Omental fat pad (tissue), 4 donors: ENCODE measurements around the gene ZYG11A. TPM values are rescaled to one million over a fixed set of nuclear protein-coding genes. Genes with fewer than 3 reads are reported as not detected.
"Not testable (repeated sequence)": the region's sequence is repeated elsewhere in the genome, so short reads cannot be mapped to it uniquely, and the experiment has no call there.

Source experiments
- ATAC-seq: fragments of 150-250 bp; one replicate; pipeline ENCODE4 v1.9.1; 2016; ENCODE audit warnings: mild to moderate bottlenecking, moderate library complexity; ENCODE audit not compliant: low FRiP score
- DNase-seq: peaks from one replicate; pipeline ENCODE4 v3.0.0-alpha.2; 2019; ENCODE audit warnings: low spot score
- total RNA-seq, 4 donors: library from RNA; depleted of rRNA; stranded (reverse); fragments of >200 nt; gene quantifications; one replicate each; pipeline ENCODE4 v1.1.0, GENCODE V29; 2016
- TF ChIP-seq, protein P1 (sequence below), 3 donors: fragments of 450-650 bp; IDR thresholded peaks; one replicate each; pipeline ENCODE4 v1.5.1; 2016 to 2017; ENCODE audit warnings: antibody characterized with exemption in 3 of 3, mild to moderate bottlenecking in 3 of 3, moderate library complexity in 2 of 3

Gene ZYG11A
- under 1 TPM in 1 of 4 donors, not detected in 3; 0.24 TPM for total RNA-seq

GRCh38 chr1:52842643-52843310 lies at the start of gene ZYG11A:
ZYG11A (plus strand) TSS chr1:52842760; CDS start chr1:52842884, 124 bp downstream.
- ATAC-seq (peak; percentile 87), DNase-seq (no peak)
- TF ChIP-seq, protein P1, sequence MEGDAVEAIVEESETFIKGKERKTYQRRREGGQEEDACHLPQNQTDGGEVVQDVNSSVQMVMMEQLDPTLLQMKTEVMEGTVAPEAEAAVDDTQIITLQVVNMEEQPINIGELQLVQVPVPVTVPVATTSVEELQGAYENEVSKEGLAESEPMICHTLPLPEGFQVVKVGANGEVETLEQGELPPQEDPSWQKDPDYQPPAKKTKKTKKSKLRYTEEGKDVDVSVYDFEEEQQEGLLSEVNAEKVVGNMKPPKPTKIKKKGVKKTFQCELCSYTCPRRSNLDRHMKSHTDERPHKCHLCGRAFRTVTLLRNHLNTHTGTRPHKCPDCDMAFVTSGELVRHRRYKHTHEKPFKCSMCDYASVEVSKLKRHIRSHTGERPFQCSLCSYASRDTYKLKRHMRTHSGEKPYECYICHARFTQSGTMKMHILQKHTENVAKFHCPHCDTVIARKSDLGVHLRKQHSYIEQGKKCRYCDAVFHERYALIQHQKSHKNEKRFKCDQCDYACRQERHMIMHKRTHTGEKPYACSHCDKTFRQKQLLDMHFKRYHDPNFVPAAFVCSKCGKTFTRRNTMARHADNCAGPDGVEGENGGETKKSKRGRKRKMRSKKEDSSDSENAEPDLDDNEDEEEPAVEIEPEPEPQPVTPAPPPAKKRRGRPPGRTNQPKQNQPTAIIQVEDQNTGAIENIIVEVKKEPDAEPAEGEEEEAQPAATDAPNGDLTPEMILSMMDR (IDR thresholded peaks at IDR 0.05) = no peak

DNA sequence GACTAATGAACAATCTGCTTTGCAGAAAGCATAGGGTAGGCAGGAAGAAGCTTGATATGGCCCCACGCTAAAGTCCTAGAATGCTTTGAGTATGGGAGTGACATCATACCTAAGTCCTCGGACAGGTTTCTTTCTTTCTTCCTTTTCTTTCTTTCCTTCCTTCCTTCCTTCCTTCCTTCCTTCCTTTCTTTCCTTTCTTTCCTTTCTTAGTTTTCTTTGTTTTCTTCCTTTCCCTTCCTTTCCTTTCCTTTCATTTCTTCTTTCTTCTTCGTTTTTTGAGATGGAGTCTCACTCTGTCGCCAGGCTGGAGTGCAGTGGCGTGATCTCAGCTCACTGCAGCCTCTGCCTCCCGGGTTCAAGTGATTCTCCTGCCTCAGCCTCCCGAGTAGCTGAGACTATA lies 48.8 kb upstream of the ZYG11A start:
- DNase-seq, ATAC-seq: not testable (repeated sequence)

GRCh38 chr1:52795464-52795863 lies 47.1 kb upstream of the ZYG11A start:
- DNase-seq (no peak), ATAC-seq (no peak)
- TF ChIP-seq, protein P1 (IDR thresholded peaks at IDR 0.05) = no peak

DNA sequence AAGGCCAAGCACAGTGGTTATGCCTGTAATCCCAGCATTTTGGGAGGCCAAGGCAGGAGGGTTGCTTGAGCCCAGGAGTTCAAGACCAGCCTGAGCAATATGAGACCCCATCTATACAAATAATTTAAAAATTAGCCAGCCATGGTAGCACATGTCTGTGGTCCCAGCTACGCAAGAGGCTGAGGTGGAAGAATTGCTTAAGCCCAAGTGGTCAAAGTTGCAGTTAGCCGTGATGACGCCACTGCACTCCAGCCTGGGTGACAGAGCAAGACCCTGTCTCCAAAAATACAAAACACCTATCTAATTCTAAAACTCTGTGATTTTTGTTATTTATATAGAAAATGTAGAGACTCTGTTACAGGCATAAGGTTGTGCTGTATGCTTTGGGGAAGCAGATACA lies 44.2 kb upstream of the ZYG11A start:
- TF ChIP-seq, protein P1 (IDR thresholded peaks at IDR 0.05) = no peak
- no peak for DNase-seq
- ATAC-seq = no peak

DNA sequence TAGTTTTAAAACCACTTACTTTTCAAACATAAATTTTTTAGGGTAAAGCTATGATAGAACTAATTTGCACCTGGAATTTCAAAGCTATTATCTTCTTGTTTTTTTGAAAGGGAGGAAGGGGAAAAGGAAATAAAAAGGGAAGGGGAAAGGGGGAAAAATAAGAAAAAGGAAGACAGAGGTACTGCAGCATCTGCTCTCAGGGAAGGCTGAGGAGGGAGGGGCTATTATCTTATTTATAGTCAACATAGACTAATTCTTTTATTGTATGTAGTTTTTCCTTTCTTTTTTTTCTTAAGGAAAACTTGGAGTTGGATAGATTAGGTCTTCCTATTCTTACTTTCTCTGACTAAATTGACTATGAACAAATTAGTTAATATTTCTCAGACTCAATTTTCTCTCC lies 41.5 kb upstream of the ZYG11A start:
- TF ChIP-seq, protein P1 (IDR thresholded peaks at IDR 0.05) = no peak
- no peak for ATAC-seq
- DNase-seq = no peak

DNA sequence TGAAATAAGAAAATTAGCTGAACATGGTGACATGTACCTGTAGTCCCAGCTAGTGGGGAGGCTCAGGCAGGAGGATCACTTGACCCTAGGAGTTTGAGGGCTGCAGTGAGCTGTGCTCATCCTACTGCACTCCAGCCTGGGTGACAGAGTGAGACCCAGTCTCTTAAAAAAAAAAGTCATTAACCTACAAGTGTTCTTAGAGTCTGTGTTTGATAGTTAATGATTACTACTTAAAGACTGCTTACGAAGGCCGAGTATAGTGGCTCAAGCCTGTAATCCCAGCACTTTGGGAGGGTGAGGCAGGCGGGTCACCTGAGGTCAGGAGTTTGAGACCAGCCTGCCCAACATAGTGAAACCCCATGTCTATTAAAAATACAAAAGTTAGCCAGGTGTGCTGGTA lies 38.5 kb upstream of the ZYG11A start:
- DNase-seq, ATAC-seq: not testable (repeated sequence)

DNA sequence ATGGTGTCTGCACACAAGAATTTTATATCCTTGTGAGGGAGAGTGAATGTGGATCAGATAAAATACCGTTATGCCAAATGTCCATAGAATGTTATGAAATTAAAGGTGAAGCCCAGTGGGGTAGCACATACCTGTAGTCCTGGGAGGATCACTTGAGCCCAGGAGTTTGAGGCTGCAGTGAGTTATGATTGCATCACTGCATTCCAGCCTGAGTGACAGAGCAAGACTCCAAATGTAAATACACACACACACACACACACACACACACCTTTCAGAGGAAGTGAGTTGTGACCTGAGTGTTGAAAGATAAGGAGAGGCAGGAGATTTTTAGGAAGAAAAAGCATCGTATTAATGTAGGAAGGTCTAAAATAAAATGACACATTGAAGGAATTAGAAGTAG lies 28.1 kb upstream of the ZYG11A start:
- no peak for ATAC-seq
- DNase-seq = no peak
- TF ChIP-seq, protein P1 (IDR thresholded peaks at IDR 0.05) = no peak

- DNase-seq, ATAC-seq: not testable (repeated sequence)
These were observed 21.7 kb upstream of the ZYG11A start for GRCh38 chr1:52820830-52821229.

DNA sequence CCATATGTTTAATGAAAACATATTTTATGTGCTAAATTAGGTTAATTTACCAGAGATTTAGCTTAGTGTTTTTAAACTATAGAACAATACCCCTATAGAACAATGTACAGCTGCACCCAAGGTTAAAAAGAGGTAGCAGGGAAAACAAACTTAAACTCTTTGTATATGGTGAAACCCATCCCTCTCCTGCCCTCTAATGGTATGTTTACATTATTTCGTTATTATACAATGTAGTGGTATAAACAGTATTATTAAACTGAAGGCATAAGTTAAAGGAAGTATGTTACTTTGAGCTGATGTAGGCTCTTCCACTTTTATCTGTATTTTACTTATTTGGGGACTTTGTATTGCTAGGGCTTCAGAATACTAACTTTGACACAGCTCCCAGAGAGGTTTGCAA lies 16.7 kb upstream of the ZYG11A start:
- ATAC-seq (no peak), DNase-seq (no peak)
- TF ChIP-seq, protein P1 (IDR thresholded peaks at IDR 0.05) = no peak
